Esophagus squamous epithelium (tissue), 4 donors: ENCODE results near the gene LPIN2.
"Not testable (repeated sequence)": the region's sequence is repeated elsewhere in the genome, so short reads cannot be mapped to it uniquely, and the experiment has no call there.

ENCODE experiments used
- POLR2A ChIP-seq, 4 donors: fragments of 450-650 bp; IDR thresholded peaks; one replicate each; pipeline ENCODE4 v1.6.1; 2017; ENCODE audit warnings: antibody characterized with exemption in 4 of 4, mild to moderate bottlenecking in 4 of 4, moderate library complexity in 3 of 4
- TF ChIP-seq, protein P1 (sequence below), 6 experiments: fragments of 450-650 bp in 4 of 6; fragments of 200-600 bp in 2 of 6; sonication (generic) in 2 of 6; IDR thresholded peaks; one replicate each; pipeline ENCODE4 v1.5.1; 2016 to 2019; ENCODE audit warnings: antibody characterized with exemption in 6 of 6, mild to moderate bottlenecking in 4 of 6, moderate library complexity in 4 of 6

GRCh38 chr18:3028115-3028514 is 15.2 kb upstream of the LPIN2 start:
- TF ChIP-seq, protein P1, sequence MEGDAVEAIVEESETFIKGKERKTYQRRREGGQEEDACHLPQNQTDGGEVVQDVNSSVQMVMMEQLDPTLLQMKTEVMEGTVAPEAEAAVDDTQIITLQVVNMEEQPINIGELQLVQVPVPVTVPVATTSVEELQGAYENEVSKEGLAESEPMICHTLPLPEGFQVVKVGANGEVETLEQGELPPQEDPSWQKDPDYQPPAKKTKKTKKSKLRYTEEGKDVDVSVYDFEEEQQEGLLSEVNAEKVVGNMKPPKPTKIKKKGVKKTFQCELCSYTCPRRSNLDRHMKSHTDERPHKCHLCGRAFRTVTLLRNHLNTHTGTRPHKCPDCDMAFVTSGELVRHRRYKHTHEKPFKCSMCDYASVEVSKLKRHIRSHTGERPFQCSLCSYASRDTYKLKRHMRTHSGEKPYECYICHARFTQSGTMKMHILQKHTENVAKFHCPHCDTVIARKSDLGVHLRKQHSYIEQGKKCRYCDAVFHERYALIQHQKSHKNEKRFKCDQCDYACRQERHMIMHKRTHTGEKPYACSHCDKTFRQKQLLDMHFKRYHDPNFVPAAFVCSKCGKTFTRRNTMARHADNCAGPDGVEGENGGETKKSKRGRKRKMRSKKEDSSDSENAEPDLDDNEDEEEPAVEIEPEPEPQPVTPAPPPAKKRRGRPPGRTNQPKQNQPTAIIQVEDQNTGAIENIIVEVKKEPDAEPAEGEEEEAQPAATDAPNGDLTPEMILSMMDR (IDR thresholded peaks at IDR 0.05): not testable (repeated sequence)
- not testable (repeated sequence) for TF ChIP-seq POLR2A (IDR thresholded peaks at IDR 0.05)
